ENCODE data around the gene AAK1.

GRCh38 chr2:69667805-69668382 lies 24.4 kb upstream of the AAK1 start:
- TF ChIP-seq, protein P1, sequence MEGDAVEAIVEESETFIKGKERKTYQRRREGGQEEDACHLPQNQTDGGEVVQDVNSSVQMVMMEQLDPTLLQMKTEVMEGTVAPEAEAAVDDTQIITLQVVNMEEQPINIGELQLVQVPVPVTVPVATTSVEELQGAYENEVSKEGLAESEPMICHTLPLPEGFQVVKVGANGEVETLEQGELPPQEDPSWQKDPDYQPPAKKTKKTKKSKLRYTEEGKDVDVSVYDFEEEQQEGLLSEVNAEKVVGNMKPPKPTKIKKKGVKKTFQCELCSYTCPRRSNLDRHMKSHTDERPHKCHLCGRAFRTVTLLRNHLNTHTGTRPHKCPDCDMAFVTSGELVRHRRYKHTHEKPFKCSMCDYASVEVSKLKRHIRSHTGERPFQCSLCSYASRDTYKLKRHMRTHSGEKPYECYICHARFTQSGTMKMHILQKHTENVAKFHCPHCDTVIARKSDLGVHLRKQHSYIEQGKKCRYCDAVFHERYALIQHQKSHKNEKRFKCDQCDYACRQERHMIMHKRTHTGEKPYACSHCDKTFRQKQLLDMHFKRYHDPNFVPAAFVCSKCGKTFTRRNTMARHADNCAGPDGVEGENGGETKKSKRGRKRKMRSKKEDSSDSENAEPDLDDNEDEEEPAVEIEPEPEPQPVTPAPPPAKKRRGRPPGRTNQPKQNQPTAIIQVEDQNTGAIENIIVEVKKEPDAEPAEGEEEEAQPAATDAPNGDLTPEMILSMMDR (IDR thresholded peaks at IDR 0.05; ENCODE audit: insufficient read depth, low read depth, low read length): no peak
- TF ChIP-seq EZH2 (IDR thresholded peaks at IDR 0.05; ENCODE audit: insufficient read depth, low read length): no peak

Measured in astrocyte (in vitro differentiated cells and primary cell).